GM19438 (cell line): Measurements from ENCODE around the gene ZNF410.
"Not testable (repeated sequence)": the region's sequence is repeated elsewhere in the genome, so short reads cannot be mapped to it uniquely, and the experiment has no call there.

Experiments used
- ATAC-seq: cut with Tn5 transposase; IDR thresholded peaks from one replicate; pipeline ENCODE4 v1.9.1; 2021; ENCODE audit warnings: low read depth; ENCODE audit not compliant: unreplicated experiment

The ZNF410 gene, protein sequence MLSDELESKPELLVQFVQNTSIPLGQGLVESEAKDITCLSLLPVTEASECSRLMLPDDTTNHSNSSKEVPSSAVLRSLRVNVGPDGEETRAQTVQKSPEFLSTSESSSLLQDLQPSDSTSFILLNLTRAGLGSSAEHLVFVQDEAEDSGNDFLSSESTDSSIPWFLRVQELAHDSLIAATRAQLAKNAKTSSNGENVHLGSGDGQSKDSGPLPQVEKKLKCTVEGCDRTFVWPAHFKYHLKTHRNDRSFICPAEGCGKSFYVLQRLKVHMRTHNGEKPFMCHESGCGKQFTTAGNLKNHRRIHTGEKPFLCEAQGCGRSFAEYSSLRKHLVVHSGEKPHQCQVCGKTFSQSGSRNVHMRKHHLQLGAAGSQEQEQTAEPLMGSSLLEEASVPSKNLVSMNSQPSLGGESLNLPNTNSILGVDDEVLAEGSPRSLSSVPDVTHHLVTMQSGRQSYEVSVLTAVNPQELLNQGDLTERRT

DNA sequence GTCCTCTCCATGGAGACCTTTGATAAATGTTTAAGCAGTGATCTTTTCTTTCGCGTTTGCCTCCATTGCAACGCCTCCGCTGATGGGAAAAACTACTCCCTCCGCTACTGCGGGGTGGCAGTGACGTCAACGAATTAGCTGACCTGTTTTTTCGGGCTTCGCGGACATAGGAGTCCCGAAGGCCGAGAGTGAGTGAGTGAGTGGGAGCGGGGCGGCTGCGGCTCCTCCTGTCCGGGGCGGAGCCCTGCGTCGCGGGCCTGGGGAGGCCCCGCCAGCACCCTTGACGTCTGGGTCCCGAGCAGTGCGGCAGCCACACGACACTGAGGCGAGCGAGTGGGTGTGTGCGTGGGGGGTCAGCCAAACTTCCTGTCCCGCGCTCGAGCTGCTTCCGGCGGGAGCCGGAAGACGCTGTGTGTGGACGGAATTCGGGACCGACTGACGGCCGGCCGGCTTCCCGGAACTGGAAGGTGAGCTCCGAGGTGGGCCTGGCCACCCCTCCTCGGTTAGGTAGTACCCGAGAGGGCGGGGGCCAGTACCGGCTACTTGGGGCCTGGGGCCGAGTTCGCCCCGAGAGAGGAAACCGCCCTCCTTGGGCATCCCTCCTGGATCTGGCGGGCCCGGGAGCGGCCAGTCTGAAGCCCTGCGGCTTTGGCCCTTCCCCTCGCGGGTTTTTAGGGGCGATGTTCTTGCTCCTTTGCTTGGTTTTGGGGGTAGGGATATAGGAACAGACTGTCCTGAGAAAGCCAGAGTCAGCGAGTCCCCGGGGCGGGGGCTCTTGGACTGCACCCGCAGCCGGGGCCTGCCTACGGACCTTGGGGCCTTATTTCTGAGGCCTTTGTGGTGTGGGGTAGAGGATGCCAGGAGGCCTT is at the start of gene ZNF410:
Gene ZNF410, plus strand, starts transcription at position 411 of the 869 bp plus-strand sequence. CDS start 5,317 bp downstream, outside the sequence.
- peak; percentile 96 for ATAC-seq

DNA sequence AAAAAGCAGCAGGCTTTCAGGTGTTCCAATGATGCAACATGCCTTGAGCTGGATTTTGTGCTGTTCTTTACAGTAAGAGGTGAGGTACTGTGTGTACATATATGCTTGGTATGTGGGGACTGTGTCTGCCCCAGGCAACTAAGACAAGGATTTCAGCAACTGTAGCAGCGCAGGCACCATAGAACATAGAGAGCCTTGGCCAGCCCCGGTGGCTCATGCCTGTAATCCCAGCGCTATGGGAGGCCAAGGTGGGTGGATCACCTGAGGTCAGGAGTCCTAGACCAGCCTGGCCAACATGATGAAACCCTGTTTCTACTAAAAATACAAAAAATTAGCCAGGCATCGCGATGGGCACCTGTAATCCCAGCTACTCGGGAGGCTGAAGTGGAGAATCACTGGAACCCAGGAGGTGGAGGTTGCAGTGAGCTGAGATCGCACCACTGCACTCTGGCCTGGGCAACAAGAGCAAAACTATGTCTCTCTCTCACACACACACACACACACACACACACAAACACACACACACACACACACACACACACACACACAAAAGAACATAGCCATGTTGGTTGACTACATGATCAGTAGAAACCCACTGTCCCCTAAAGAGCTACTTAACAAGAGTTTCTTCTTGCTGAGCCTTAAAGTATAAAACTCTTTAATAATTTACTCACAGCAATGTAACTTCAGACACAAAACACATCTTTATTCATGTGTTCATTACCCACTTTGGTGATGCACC is 48.2 kb upstream of the ZNF410 start:
- ATAC-seq = not testable (repeated sequence)

DNA sequence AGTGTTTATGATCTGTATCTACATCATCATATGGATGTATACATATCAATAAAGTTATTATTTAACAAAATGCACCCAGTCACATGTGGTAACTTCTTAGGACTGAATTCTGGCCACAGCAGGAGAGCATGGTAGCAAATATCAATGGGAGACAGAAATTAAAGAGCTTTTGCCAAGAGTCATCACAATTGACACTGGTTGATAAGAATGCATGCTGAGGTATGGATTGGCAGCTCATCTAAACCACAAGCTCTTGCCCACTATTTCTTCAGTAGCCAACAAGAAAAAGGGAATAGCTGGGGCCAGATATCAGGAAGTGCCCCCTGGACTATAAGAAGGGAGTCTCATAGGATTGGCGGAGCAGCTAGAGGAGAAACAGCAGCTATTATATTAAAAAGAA is 44.5 kb upstream of the ZNF410 start:
- no peak for ATAC-seq

DNA sequence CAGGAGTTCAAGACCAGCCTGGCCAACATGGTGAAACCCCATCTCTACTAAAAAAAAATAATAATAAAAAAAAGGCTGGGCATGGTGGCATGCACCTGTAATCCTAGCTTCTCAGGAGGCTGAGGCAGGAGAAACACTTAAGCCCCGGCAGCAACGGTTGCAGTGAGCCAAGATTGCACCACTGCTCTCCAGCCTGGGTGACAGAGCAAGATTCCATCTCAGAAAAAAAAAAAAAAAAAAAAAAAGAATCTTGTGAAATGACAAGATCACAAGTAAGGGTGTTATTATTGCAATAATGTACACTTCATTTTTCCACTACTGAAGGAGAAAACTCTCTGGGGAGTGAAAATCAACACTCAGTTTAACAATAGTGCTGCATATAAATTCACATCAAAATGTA is 43.8 kb upstream of the ZNF410 start:
- ATAC-seq = no peak

DNA sequence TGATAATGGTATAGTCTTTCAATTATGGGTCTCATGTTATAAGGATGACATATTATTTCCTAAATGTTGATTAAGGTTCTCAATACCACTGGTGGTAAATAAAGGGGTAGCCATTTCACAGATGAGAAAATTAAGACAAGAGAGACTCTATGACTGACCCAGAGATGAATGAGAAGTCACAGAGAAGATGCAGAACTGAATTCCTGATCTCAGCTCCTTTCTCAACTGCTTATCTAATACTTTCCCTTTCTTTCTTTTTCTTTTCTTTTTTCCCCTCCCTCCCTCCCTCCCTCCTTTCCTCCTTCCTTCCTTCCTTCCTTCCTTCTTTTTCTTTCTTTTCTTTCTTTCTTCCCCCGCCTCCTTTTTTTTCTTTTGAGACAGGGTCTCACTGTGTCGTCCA is 43.4 kb upstream of the ZNF410 start:
- ATAC-seq = no peak

DNA sequence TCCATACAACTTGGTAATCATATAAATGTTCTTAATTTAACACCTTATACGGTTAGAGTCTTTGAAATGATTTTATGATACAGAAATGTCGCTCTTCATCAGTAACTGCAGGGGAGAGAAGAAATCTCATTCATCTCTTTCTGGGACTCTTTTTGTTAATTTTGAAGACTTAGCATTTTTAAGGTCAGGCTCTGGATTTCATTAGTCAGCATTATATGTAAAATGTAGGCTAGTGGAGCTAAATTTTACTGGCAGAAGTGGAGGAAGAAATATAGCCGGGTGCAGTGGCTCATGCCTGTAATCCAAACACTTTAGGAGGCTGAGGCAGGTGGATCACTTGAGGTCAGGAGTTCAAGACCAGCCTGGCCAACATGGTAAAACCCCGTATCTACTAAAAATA is 39.7 kb upstream of the ZNF410 start:
- ATAC-seq = no peak

DNA sequence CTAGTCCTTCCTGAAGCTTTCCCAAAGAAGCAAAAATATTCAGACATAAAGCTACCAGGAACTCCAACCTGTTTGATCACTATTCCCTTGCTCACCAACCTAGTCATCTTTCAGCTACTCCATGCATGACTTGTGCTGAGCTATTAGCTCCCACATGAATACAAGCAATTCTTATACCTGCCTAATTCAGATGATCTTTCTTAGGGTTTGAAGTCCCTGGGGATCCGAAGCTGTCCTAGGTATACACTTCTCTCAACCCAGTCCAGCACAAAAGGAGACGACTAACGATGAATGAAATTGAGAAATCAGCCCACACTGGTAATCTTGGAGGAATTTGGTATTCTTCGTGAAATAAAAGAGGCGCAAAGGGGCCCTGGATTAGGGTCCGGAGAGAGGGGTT is 35.7 kb upstream of the ZNF410 start:
- no peak for ATAC-seq

DNA sequence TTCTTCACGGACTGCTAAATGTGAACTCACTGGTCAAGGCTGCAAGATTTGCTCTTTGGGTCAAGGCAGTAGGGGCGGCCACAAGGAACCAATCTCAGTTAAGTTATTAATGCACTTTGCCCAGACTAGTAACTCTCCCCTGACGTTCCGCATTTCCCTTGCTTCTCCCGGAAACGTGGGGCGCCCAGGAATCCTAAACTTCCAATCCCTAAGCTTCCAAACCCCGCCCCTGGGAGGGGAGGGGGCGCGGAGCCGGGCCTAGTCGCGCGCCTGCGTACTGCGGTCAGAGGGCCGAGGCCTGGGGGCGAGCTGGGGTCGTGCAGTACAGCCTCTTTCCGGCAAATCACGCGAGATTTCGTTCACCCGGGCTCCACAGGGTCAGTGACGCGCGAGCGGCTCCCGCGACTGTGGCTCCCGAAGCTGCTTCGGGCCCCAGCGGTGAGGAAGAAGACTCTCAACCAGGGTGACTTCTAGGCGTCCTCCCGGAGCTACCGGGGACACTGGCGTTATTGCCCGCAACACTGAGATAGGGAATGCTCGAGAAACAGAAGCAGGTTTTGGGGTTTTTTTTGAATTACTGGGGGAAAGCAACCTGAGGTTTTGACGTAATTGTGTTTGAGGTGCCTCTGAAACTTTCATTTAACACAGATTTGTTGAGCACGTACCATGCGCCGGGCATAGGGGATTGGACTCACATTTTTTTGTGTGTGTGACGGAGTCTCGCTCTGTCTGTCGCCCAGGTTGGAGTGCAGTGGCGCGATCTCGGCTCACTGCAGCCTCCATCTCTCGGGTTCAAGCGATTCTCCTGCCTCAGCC is 34.9 kb upstream of the ZNF410 start, which contains the start of gene PTGR2:
Gene PTGR2, plus strand, starts transcription at position 265 of the 816 bp plus-strand sequence. CDS start 7,032 bp downstream, outside the sequence.
- peak; percentile 84 for ATAC-seq

DNA sequence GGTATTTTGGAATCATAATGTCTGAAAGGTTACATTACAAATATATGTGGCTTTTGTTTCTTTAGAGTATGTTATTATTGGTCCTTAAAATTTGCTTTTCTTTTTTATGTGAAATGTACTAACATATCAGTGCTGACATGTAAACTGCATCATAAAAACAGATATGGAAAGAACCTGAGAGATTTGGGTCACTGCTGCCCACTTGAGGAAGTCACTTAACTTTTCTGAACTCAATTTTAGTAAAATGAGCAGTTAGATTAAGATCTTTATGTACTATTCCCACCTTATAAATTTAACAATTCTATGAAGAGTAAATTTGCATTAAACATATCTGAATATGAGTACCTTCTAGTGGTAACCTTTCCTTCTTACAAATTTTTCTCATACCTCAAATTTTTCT is 27.5 kb upstream of the ZNF410 start:
- ATAC-seq = no peak

DNA sequence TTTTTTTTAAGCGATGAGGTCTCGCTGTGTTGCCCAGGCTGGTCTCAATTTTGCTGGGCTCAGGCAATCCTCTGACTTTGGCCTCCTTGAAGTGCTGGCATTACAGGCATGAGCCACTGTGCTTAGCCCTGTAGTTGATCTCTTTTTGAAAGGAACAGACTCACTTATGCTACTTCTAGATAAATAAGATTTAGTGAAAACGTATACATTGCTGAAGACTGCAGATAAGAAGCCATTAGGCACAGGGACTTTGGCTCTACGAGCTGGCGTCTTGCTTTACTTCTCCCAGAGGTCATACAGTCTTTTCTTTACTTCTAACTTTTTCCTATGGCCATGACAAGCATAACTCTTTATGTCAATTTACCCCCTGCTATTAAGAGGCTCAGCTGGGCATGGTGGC is 25.6 kb upstream of the ZNF410 start:
- no peak for ATAC-seq

DNA sequence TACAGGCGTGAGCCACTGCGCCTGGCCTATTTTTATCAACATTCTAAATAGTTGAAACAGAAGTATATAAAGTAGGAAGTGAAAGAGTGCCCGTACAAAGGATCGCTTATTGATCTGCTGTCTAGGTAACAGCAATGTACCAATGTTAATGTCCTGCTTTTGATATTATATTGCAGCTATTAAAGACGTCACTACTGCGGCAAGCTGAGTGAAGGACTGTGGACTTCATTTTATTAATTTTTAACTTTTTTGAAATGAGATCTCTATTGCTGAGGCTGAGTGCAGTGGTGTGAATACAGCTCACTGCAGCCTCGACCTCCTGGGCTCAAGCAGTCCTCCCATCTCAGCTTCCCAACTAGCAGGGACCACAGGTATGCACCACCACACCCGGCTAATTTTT is 24.2 kb upstream of the ZNF410 start:
- no peak for ATAC-seq

DNA sequence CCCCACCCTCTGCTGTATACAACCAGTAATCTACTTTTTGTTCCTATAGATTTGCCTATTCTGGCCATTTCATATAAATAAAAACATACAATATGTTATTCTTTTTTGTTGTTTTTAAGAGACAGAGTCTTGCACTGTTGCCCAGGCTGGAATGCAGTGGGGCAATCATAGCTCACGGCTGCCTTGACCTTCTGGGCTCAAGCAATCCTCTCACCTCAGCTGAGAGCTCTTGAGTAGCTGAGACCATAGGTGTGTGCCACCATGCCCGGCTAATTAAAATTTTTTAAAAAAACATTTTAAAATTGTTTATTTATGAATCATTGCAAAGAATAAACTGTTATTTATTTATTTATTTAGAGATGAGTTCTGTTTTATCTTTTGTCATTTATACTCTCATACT is 23.4 kb upstream of the ZNF410 start:
- ATAC-seq = no peak

DNA sequence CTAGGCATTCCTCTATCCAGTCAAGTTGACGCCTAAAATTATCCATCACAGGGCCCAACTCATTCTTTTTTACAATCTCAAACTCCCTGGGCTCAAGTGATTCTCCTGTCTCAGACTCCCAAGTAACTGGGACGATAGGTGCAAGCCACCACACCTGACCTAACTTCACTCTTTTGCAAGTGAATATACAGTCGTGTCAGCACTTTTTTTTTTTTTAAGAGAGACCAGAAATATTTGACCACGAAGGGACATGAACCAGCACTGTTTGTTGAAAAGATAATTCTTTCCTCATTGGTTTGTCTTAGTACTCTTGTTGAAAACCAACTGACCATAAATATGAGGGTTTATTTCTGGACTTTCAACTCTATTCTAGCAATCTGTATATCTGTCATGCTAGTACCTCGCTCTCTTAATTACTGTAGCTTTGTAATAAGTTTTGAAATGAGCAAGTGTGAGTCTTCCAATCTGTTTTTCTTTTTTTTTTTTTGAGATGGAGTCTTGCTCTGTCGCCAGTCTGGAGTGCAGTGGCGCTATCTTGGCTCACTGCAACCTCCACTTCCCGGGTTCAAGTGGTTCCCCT is 21.0 kb upstream of the ZNF410 start:
- no peak for ATAC-seq

DNA sequence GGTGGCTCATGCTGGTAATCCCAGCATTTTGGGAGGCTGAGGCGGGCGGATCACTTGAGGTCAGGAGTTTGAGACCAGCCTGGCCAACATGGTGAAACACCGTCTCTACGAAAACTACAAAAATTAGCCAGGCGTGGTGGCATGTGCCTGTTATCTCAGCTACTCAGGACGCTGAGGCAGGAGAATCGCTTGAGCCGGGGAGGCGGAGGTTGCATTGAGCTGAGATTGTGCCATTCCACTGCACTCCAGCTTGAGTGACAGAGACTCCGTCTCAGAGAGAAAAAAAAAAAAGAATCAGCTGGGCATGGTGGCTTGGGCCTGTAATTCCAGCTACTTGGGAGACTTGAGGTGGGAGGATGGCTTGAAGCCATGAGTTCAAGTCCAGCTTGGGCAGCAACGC is 16.9 kb upstream of the ZNF410 start:
- not testable (repeated sequence) for ATAC-seq

DNA sequence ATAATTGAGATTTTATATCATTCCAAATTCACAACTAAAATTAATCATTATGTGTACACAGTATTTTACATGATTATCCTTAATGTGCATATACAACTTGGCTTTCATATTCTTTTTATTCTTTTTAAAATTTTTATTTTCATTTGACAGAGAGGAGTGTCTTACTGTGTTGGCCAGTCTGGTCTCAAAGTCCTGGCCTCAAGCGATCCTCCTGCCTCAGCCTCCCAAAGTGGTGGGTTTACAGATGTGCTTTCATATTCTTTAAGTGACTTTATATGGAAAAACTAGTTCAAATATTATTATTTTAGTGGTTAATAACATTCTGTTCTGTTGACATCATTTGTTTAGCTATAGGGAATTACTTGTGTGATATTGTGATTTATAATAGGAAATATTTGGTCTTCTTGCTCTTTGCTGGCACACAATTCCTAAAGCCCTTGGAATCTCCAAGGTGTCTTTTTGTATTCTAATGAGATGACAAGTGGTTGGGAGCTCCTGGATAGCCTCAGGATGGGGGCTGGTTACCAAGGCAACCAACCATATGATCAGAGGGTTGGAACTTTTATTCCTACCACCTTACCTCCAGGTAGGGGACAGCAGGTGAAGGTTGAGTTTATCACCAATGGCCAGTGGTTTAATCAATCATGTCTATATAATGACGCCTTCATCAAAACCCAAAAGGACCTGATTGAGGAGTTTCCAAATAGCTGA is 16.0 kb upstream of the ZNF410 start:
- no peak for ATAC-seq

DNA sequence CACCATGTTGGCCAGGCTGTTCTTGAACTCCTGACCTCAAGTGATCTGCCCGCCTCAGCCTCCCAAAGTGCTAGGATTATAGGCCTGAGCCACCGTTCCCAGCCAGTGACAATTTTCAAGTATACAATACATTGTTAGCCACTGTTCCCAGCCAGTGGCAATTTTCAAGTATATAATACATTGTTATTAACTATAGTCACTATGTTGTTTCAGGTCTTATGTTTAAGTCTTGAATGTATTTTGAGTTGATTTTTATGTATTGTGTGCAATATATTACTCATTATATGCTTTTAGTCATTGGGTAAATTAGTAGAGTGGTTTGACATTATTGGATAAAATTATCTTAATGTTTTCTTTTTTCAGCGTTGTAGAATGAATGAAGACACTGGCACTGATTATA is 13.0 kb upstream of the ZNF410 start:
- no peak for ATAC-seq

DNA sequence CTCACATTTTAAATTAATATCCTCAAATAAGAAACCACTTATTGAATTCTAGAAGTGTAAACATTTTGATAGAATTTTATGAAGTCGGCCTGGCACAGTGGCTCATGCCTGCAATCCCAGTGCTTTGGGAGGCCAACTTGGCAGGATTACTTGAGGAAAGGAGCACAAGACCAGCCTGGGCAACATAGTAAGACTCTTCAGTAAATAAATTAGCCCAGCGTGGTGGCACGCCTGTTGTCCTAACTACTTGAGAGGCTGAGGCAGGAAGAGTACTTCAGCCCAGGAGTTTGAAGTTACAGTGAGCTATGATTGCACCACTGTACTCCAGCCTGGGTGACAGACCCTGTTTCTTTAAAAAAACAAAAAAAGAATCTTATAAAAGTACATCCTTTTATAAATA is 8.9 kb upstream of the ZNF410 start:
- no peak for ATAC-seq

DNA sequence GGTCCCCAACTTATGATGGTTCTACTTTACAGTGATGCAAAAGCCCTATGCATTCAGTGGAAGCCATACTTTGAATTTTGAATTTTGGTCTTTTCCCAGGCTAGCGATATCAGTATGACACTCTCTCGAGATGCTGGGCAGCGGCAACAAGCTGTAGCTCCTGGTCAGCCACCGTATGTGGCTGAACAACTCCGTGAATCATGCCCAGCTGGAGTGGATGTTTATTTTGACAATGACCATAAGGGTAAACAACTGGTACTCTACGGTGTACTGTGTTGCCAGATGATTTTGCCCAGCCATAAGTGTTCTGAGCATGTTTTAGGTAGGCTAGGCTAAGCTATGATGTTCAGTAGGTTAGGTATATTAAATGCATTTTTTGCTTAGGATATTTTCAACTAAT is 8.2 kb upstream of the ZNF410 start:
- ATAC-seq = no peak

DNA sequence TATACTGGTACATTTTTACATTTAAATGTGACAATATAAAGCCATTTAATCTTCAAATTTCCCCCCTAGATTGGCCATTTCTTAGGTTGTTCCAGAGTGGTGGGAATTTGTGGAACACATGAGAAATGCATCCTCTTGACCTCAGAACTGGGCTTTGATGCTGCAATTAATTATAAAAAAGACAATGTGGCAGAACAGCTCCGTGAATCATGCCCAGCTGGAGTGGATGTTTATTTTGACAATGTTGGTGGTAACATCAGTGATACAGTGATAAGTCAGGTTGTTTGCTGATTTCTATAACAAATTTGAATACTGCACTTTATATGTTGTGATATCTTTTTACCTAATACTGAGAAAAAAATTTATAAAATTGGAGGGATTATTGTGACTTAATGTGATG is 7.6 kb upstream of the ZNF410 start:
- ATAC-seq = no peak
